NAMALWA (cell line): Measurements from ENCODE around the gene SLC25A39.
"Not testable (repeated sequence)": the region's sequence is repeated elsewhere in the genome, so short reads cannot be mapped to it uniquely, and the experiment has no call there.

Experiments used
- DNase-seq: peaks from one replicate; pipeline ENCODE4 v3.0.0-alpha.2; 2015; ENCODE audit warnings: low spot score

Gene SLC25A39

GRCh38 chr17:44324571-44325275 lies at the start of gene SLC25A39:
TSS of gene SLC25A39 (minus strand) at chr17:44324823. CDS start at chr17:44323562, 1,261 bp downstream.
- peak; percentile 94 for DNase-seq

GRCh38 chr17:44372036-44372435 lies 47.4 kb upstream of the SLC25A39 start:
- no peak for DNase-seq

- not testable (repeated sequence) for DNase-seq
Observed at GRCh38 chr17:44369414-44370023, 44.9 kb upstream of the SLC25A39 start.

GRCh38 chr17:44368391-44369243 lies 44.0 kb upstream of the SLC25A39 start:
- DNase-seq, result not testable (repeated sequence)

- no peak for DNase-seq
Observed at GRCh38 chr17:44367231-44367979, 42.8 kb upstream of the SLC25A39 start.

GRCh38 chr17:44365051-44365450 lies 40.4 kb upstream of the SLC25A39 start:
- DNase-seq, result not testable (repeated sequence)

GRCh38 chr17:44363613-44364159 lies 39.1 kb upstream of the SLC25A39 start, which contains the start of gene FAM171A2:
TSS of gene FAM171A2 (minus strand) at chr17:44363853. CDS start at chr17:44363714, 139 bp downstream.
- DNase-seq, result peak; percentile 62

- DNase-seq, result no peak
Observed at GRCh38 chr17:44362949-44363612, 38.5 kb upstream of the SLC25A39 start.

- DNase-seq, result no peak
Observed at GRCh38 chr17:44362459-44362948, 37.9 kb upstream of the SLC25A39 start.

GRCh38 chr17:44361292-44362260 lies 37.0 kb upstream of the SLC25A39 start:
- DNase-seq, result no peak

- no peak for DNase-seq
Observed at GRCh38 chr17:44360826-44361225, 36.2 kb upstream of the SLC25A39 start.

GRCh38 chr17:44360144-44360533 lies 35.5 kb upstream of the SLC25A39 start:
- no peak for DNase-seq

GRCh38 chr17:44359458-44360143 lies 35.0 kb upstream of the SLC25A39 start:
- no peak for DNase-seq

- DNase-seq, result no peak
Observed at GRCh38 chr17:44359006-44359405, 34.4 kb upstream of the SLC25A39 start.

GRCh38 chr17:44358066-44358465 lies 33.4 kb upstream of the SLC25A39 start:
- no peak for DNase-seq

- no peak for DNase-seq
Observed at GRCh38 chr17:44356241-44356640, 31.6 kb upstream of the SLC25A39 start.

GRCh38 chr17:44355642-44356099 lies 31.0 kb upstream of the SLC25A39 start:
- DNase-seq, result no peak

- peak; percentile 67 for DNase-seq
Observed at GRCh38 chr17:44354582-44355561, 30.2 kb upstream of the SLC25A39 start.
